ENCODE data around the gene GGTA1. TPM values are rescaled to one million over a fixed set of nuclear protein-coding genes. Genes with fewer than 3 reads are reported as not detected.

Gene GGTA1
- polyA plus RNA-seq, 1 of the 3 experiments (the other 2 are of a cell fraction) = 0.03 TPM

DNA sequence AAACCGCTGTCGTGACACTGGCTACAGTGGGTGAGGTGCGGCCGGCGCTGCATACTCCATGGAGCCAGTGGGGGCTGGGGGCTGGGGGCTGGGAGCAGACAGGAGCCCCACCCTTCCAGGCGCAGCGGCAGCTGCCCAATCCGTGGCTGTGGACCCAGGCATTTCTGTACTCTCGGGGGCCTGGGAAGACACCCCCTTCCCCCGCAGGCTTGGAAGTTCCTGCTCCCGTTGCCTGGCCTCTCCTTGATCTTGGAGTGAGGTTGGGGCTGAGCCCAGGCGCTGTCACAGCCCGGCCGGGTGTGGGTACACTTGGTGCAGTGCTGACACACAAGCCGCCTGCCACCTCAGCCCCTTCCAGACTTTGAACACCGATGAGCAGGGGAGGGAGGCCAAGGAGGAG, 27.7 kb upstream of the GGTA1 start:
- ChIA-PET CTCF (interaction anchor here (1.2 kb wide), 1 partner anchor 11 kb away, joined by 4 read pairs; no protein-coding TSS in a partner anchor), POLR2A (no interaction called here)
- no peaks in the 10 kb centered on the region for H3K79me2 ChIP-seq (ENCODE audit: insufficient read depth)
- H4K20me1 ChIP-seq (ENCODE audit: insufficient read depth) = no peaks in the 10 kb centered on the region
- H3F3A ChIP-seq (replicated peaks; ENCODE audit: insufficient read depth) = no peaks in the 10 kb centered on the region
- no peak overlapping the region for H3K4me3 ChIP-seq (ENCODE audit: low read depth in 2 of 2, low read length in 1 of 2)
- WGBS (ENCODE audit: low lambda C conversion rate) = 0% methylated on average over 1 of the region's 16 CpGs
- TF ChIP-seq, protein P1, sequence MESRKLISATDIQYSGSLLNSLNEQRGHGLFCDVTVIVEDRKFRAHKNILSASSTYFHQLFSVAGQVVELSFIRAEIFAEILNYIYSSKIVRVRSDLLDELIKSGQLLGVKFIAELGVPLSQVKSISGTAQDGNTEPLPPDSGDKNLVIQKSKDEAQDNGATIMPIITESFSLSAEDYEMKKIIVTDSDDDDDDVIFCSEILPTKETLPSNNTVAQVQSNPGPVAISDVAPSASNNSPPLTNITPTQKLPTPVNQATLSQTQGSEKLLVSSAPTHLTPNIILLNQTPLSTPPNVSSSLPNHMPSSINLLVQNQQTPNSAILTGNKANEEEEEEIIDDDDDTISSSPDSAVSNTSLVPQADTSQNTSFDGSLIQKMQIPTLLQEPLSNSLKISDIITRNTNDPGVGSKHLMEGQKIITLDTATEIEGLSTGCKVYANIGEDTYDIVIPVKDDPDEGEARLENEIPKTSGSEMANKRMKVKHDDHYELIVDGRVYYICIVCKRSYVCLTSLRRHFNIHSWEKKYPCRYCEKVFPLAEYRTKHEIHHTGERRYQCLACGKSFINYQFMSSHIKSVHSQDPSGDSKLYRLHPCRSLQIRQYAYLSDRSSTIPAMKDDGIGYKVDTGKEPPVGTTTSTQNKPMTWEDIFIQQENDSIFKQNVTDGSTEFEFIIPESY (IDR thresholded peaks at IDR 0.05; ENCODE audit: borderline replicate concordance, low read depth) = no peak
- no peak for TF ChIP-seq NRF1 (IDR thresholded peaks at IDR 0.05; ENCODE audit: low read depth, low read length)
- no peak for TF ChIP-seq RFX5 (IDR thresholded peaks at IDR 0.05; ENCODE audit: low read length)
- TF ChIP-seq, protein P2, sequence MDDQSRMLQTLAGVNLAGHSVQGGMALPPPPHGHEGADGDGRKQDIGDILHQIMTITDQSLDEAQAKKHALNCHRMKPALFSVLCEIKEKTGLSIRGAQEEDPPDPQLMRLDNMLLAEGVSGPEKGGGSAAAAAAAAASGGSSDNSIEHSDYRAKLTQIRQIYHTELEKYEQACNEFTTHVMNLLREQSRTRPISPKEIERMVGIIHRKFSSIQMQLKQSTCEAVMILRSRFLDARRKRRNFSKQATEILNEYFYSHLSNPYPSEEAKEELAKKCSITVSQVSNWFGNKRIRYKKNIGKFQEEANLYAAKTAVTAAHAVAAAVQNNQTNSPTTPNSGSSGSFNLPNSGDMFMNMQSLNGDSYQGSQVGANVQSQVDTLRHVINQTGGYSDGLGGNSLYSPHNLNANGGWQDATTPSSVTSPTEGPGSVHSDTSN (IDR thresholded peaks at IDR 0.05) = no peak
- TF ChIP-seq RAD21 (IDR thresholded peaks at IDR 0.05; ENCODE audit: low read length) = no peak
- no peak for TF ChIP-seq MEF2A (IDR thresholded peaks at IDR 0.05; ENCODE audit: borderline replicate concordance, low read depth)
- TF ChIP-seq RXRA (IDR thresholded peaks at IDR 0.05; ENCODE audit: borderline replicate concordance, low read depth) = no peak
- TF ChIP-seq TAF1 (IDR thresholded peaks at IDR 0.05; ENCODE audit: borderline replicate concordance, low read depth, low read length) = no peak
- TF ChIP-seq CHD2 (IDR thresholded peaks at IDR 0.05; ENCODE audit: low read length, partially characterized antibody) = no peak
- no peak for TF ChIP-seq TCF12 (IDR thresholded peaks at IDR 0.05)
- TF ChIP-seq ELF1 (IDR thresholded peaks at IDR 0.05) = no peak
- no peak for TF ChIP-seq MXI1 (IDR thresholded peaks at IDR 0.05; ENCODE audit: low read depth, low read length)
- TF ChIP-seq, protein P3, sequence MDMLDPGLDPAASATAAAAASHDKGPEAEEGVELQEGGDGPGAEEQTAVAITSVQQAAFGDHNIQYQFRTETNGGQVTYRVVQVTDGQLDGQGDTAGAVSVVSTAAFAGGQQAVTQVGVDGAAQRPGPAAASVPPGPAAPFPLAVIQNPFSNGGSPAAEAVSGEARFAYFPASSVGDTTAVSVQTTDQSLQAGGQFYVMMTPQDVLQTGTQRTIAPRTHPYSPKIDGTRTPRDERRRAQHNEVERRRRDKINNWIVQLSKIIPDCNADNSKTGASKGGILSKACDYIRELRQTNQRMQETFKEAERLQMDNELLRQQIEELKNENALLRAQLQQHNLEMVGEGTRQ (IDR thresholded peaks at IDR 0.05; ENCODE audit: borderline replicate concordance, low read depth, low read length) = no peak
- TF ChIP-seq, protein P4, sequence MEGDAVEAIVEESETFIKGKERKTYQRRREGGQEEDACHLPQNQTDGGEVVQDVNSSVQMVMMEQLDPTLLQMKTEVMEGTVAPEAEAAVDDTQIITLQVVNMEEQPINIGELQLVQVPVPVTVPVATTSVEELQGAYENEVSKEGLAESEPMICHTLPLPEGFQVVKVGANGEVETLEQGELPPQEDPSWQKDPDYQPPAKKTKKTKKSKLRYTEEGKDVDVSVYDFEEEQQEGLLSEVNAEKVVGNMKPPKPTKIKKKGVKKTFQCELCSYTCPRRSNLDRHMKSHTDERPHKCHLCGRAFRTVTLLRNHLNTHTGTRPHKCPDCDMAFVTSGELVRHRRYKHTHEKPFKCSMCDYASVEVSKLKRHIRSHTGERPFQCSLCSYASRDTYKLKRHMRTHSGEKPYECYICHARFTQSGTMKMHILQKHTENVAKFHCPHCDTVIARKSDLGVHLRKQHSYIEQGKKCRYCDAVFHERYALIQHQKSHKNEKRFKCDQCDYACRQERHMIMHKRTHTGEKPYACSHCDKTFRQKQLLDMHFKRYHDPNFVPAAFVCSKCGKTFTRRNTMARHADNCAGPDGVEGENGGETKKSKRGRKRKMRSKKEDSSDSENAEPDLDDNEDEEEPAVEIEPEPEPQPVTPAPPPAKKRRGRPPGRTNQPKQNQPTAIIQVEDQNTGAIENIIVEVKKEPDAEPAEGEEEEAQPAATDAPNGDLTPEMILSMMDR (IDR thresholded peaks at IDR 0.05) = no peak
- no peak for TF ChIP-seq FOXM1 (IDR thresholded peaks at IDR 0.05; ENCODE audit: low read depth)
- TF ChIP-seq, protein P5, sequence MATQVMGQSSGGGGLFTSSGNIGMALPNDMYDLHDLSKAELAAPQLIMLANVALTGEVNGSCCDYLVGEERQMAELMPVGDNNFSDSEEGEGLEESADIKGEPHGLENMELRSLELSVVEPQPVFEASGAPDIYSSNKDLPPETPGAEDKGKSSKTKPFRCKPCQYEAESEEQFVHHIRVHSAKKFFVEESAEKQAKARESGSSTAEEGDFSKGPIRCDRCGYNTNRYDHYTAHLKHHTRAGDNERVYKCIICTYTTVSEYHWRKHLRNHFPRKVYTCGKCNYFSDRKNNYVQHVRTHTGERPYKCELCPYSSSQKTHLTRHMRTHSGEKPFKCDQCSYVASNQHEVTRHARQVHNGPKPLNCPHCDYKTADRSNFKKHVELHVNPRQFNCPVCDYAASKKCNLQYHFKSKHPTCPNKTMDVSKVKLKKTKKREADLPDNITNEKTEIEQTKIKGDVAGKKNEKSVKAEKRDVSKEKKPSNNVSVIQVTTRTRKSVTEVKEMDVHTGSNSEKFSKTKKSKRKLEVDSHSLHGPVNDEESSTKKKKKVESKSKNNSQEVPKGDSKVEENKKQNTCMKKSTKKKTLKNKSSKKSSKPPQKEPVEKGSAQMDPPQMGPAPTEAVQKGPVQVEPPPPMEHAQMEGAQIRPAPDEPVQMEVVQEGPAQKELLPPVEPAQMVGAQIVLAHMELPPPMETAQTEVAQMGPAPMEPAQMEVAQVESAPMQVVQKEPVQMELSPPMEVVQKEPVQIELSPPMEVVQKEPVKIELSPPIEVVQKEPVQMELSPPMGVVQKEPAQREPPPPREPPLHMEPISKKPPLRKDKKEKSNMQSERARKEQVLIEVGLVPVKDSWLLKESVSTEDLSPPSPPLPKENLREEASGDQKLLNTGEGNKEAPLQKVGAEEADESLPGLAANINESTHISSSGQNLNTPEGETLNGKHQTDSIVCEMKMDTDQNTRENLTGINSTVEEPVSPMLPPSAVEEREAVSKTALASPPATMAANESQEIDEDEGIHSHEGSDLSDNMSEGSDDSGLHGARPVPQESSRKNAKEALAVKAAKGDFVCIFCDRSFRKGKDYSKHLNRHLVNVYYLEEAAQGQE (IDR thresholded peaks at IDR 0.05; ENCODE audit: low read depth, low read length) = no peak
- TF ChIP-seq, protein P6, sequence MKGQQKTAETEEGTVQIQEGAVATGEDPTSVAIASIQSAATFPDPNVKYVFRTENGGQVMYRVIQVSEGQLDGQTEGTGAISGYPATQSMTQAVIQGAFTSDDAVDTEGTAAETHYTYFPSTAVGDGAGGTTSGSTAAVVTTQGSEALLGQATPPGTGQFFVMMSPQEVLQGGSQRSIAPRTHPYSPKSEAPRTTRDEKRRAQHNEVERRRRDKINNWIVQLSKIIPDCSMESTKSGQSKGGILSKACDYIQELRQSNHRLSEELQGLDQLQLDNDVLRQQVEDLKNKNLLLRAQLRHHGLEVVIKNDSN (IDR thresholded peaks at IDR 0.05; ENCODE audit: borderline replicate concordance, low read depth) = no peak
- no peak for TF ChIP-seq YY1 (IDR thresholded peaks at IDR 0.05; ENCODE audit: low read depth)
- no peak for TF ChIP-seq SIN3A (IDR thresholded peaks at IDR 0.05; ENCODE audit: borderline replicate concordance, low read depth, low read length)
- no peak for TF ChIP-seq EZH2phosphoT487 (IDR thresholded peaks at IDR 0.05; ENCODE audit: borderline replicate concordance, low read depth)
- H3K9me2 ChIP-seq = no peaks in the 10 kb centered on the region
- no peak overlapping the region for H3K9ac ChIP-seq
- no peak overlapping the region for H2AFZ ChIP-seq (ENCODE audit: low read depth)
- H3K27ac ChIP-seq (ENCODE audit: low read depth in 2 of 2, low read length in 1 of 2) = no peak overlapping the region
- DNase-seq = no peak
- H3K4me2 ChIP-seq = no peak overlapping the region
- peaks cover 0 to 13% of the 10 kb centered on the region in 2 experiments; a peak in 1 of 4 replicates for H3K4me1 ChIP-seq (ENCODE audit: control insufficient read depth in 1 of 2, insufficient read depth in 2 of 2, low read depth in 1 of 2, low read length in 1 of 2)
- H3K27me3 ChIP-seq (ENCODE audit: insufficient read depth) = no peaks in the 10 kb centered on the region
- no peaks in the 10 kb centered on the region for H3K36me3 ChIP-seq (replicated peaks in 1 of 2; ENCODE audit: control insufficient read depth in 1 of 2, insufficient read depth in 2 of 2, low read length in 1 of 2)
- H3K9me3 ChIP-seq = no peaks in the 10 kb centered on the region

Measured in SK-N-SH (cell line).